Naive B cell (primary cell): ENCODE results near the gene ASB4. TPM values are rescaled to one million over a fixed set of nuclear protein-coding genes. Genes with fewer than 3 reads are reported as not detected.

ENCODE experiments used
- ATAC-seq, 2 donors: fragments of 150-1000 bp; cut with Tn5 transposase; 2 replicates each; pipeline ENCODE4 v1.10.0; 2021; ENCODE audit warnings: low read depth in 2 of 2, mild to moderate bottlenecking in 2 of 2, moderate library complexity in 2 of 2
- DNase-seq: peaks from one replicate; pipeline ENCODE4 v3.0.0; 2022
- H3K27ac Mint-ChIP-seq, 6 donors: one replicate each; pipeline ENCODE4 v1.8.0; 2020 to 2022; ENCODE audit warnings: mild to moderate bottlenecking in 6 of 6, mixed read lengths in 6 of 6, moderate library complexity in 5 of 6, inconsistent platforms in 2 of 6
- H3K27me3 Mint-ChIP-seq, 3 donors: one replicate each; pipeline ENCODE4 v1.8.0; 2021 to 2022; ENCODE audit warnings: mixed read lengths in 3 of 3, mild to moderate bottlenecking in 1 of 3
- H3K36me3 Mint-ChIP-seq, 2 donors: one replicate each; pipeline ENCODE4 v1.8.0; 2020 to 2022; ENCODE audit warnings: mixed read lengths in 2 of 2, inconsistent platforms in 1 of 2, mild to moderate bottlenecking in 1 of 2
- H3K4me1 Mint-ChIP-seq, 3 donors: one replicate each; pipeline ENCODE4 v1.8.0; 2020 to 2022; ENCODE audit warnings: mixed read lengths in 3 of 3, inconsistent platforms in 1 of 3, mild to moderate bottlenecking in 1 of 3, moderate library complexity in 1 of 3
- H3K4me3 Mint-ChIP-seq, 8 donors: one replicate each; pipeline ENCODE4 v1.8.0; 2020 to 2022; ENCODE audit warnings: mild to moderate bottlenecking in 8 of 8, mixed read lengths in 8 of 8, moderate library complexity in 8 of 8, inconsistent platforms in 2 of 8
- H3K9me3 Mint-ChIP-seq, 7 donors: one replicate each; pipeline ENCODE4 v1.8.0; 2020 to 2022; ENCODE audit warnings: mixed read lengths in 7 of 7, mild to moderate bottlenecking in 5 of 7, inconsistent platforms in 2 of 7, moderate library complexity in 1 of 7
- polyA plus RNA-seq, 6 donors: library from polyadenylated mRNA; unstranded; fragments of 300-500 nt; fragmentation: Illumina TruSeq; gene quantifications; one replicate each; pipeline ENCODE4 v1.2.3, GENCODE V29; 2021; ENCODE audit warnings: low read depth in 6 of 6

The ASB4 gene
- polyA plus RNA-seq, 6 donors from 2014 or later, result not detected

DNA sequence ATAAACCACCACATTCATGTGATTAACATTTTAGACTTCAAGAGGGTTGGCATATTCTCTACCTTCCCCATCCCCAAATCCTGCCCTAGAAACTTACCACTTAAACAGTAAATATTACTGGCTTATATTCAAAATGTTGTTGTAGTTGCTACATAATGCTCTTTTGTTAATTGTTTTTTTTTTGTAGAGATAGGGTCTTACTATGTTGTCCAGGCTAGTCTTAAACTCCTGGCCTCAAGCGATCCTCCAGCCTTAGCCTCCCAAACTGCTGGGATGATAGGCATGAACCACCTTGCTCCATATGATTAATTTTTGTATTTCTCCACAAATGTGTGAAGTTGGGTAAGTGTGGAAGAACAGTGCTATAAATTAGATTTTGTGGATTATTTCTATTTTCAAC lies 104.0 kb downstream of the ASB4 start:
- no peak for ATAC-seq

More for the DNA sequence above, 104.0 kb downstream of the ASB4 start:
- Mint-ChIP-seq H3K27ac (peak overlapping the region in 1 of 6 donors; percentile 69), H3K9me3 (no peaks in the 10 kb centered on the region), H3K4me3 (no peak overlapping the region), H3K4me1 (peaks cover 4 to 20% (median 11%) of the 10 kb centered on the region in 3 donors), H3K27me3 (no peaks in the 10 kb centered on the region), H3K36me3 (peaks cover 10 to 20% of the 10 kb centered on the region in 2 donors)
- no peak for DNase-seq

Other genes with a start within 250 kb of the ASB4 start
- not detected for gene PON1, start 161.4 kb upstream of the ASB4 start, polyA plus RNA-seq
- not detected for gene PON3, start 89.6 kb upstream of the ASB4 start, polyA plus RNA-seq
- gene PON2, start 50.9 kb upstream of the ASB4 start, polyA plus RNA-seq, result 1 to 10 TPM; 1.0 to 5.1 (median 3.9) TPM
- 10 to 100 TPM in 1 of 6 donors, 1 to 10 TPM in 5; 1.3 to 32.4 (median 2.5) TPM for gene PDK4, start 110.6 kb downstream of the ASB4 start, polyA plus RNA-seq